SHP77 treated with DMSO at 0.1 percent for 48 hours (cell line): ENCODE data around the gene LRRC75A.
"Not testable (repeated sequence)": the region's sequence is repeated elsewhere in the genome, so short reads cannot be mapped to it uniquely, and the experiment has no call there.

Source experiments
- DNase-seq: peaks from one replicate; lab custom pipeline; 2025; lab: John Stamatoyannopoulos, UW

LRRC75A gene, protein sequence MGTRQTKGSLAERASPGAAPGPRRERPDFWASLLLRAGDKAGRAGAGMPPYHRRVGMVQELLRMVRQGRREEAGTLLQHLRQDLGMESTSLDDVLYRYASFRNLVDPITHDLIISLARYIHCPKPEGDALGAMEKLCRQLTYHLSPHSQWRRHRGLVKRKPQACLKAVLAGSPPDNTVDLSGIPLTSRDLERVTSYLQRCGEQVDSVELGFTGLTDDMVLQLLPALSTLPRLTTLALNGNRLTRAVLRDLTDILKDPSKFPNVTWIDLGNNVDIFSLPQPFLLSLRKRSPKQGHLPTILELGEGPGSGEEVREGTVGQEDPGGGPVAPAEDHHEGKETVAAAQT

GRCh38 chr17:16491703-16492612 lies at the start of gene LRRC75A:
Gene LRRC75A, minus strand, starts transcription at chr17:16492193. Its CDS starts 203 bp downstream, at chr17:16491990.
- peak; percentile 30 for DNase-seq

GRCh38 chr17:16537130-16537458 lies 45.1 kb upstream of the LRRC75A start:
- no peak for DNase-seq

DNA sequence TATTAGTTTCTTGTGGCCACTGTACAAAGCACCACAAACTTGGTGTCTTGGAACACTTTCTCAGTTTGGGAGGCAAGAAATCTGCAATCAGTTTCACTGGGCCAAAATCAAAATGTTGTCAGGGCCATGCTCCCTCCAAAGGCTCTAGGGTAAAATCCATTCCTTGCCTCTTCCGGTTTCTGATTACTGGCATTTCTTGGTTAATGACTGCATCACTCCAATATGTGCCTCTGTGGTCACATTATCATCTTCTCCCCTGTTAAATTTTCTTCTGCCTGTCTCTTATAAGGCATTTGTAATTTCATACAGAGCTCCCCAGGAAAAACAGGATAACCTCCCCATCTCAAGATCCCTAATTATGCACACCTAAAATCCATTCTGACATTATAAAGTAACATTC lies 42.2 kb upstream of the LRRC75A start:
- no peak for DNase-seq

DNA sequence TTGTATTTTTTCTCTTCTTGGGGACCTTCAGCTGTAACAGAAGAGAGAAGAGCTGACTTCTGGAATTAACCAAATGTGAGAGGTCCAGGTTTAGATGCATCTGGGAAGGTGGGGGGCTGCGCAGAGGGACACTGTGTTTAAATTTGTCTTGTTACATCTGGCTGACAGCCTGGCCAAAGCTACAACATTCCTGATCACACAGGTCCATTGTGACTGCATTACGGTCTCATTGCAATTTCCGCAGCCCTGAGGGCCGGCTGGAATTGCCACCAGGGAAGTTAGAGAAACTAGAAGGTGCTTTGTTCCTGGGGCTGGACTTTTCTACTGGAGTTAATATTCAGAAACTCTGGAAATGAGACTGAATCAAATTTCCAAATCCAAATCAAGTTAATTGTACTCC lies 37.9 kb upstream of the LRRC75A start:
- DNase-seq = no peak

- DNase-seq = no peak
Measured at GRCh38 chr17:16527298-16527697, 35.3 kb upstream of the LRRC75A start.

DNA sequence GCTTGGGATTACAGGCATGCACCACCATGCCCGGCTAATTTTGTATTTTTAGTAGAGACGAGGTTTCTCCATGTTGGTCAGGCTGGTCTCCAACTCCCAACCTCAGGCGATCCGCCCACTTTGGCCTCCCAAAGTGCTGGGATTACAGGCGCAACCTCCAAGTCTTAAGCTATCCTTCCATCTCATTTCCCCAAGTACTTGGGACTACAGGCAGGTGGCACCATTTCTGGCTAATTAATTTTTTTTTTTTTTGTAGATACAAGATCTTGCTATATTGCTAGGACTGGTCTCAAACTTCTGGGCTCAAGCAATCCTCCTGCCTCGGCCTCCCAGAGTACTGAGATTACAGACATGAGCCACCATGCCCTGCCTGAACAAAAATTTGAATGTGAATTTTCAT lies 33.6 kb upstream of the LRRC75A start:
- DNase-seq = not testable (repeated sequence)

- DNase-seq = peak; percentile 98
Measured at GRCh38 chr17:16521070-16521727, 29.2 kb upstream of the LRRC75A start.

- no peak for DNase-seq
Measured at GRCh38 chr17:16519021-16519420, 27.0 kb upstream of the LRRC75A start.

DNA sequence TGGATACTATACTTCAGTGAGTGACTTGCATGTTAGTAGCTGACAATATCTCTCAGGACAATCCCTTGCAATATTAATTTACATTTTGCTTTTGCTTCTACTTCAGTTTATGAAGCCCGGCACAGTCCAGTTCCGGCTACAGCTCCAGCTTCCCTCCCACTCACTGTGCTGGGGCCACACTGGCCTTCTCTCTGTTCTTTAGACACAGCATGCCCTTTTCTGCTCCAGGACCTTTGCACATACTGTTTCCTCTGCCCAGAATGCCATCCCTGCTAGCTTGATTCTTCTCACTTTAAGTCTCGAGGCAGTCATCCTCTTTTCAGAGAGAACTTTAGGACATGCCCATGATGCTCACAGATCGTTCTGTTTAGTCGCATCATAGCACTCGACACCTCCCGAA lies 25.5 kb upstream of the LRRC75A start:
- no peak for DNase-seq

DNA sequence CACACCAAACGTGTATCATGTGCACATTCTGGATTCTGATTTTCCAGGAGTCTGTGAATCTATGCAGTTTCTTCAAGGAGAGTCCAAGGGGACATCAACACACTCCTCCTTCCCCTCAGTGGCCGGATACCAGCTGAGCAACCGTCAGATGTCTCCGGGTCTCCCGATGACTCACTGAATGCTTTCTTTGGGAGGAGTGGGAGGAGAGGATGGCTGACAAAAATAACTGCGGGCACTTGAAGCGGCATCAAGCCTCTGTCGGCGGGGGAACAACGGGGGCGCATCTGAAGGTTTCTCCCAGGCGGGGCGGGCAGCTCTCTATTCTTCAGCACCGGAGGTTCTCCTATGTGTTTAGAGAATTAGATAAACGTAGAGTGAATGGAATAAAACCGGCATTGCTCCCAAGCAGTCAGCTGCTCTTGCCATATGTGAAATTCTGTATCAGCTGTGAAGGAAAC lies 24.6 kb upstream of the LRRC75A start:
- peak; percentile 87 for DNase-seq

DNA sequence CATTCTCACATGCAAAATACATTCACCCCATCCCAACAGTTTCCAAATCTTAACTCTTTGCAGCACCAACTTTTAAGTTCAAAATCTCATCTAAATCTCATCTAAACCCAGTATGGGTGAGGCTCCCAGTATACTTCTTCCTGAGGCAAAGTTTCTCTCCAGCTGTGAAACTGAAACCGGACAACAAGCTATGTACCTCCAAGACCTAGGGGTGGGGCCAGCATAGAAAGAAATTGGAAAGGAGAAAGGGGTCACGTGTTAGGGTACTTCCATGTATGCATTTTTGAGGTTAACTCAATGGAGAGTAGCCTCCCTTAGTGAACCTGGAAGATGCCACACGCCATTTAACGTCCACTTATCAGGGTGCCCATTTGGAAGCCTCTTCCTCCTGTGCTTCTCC lies 23.9 kb upstream of the LRRC75A start:
- no peak for DNase-seq

GRCh38 chr17:16513873-16514272 lies 21.9 kb upstream of the LRRC75A start:
- DNase-seq = no peak

DNA sequence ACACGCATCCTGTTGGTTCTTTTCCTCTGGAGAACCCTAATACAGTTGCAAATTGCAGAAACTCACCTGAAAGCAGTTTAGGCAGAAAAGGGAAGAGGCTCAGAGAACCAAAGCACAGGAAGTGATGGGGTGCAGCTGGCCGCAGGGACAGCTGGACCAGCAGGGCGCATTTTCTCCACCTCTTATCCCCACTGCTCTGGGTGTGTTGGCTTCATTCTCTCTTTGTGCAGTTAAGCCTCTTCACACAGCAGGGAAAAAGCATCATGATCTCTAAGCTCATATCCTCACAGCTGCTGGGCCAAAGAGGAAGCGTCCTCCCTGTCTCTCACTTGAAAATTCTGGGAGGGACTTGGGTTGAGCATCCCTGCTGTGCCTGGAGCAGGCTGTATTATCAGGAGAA lies 20.0 kb upstream of the LRRC75A start:
- peak; percentile 68 for DNase-seq

- no peak for DNase-seq
Measured at GRCh38 chr17:16511593-16511992, 19.6 kb upstream of the LRRC75A start.

GRCh38 chr17:16507918-16508533 lies 16.0 kb upstream of the LRRC75A start:
- no peak for DNase-seq

- DNase-seq = no peak
Measured at GRCh38 chr17:16506188-16506587, 14.2 kb upstream of the LRRC75A start.

- no peak for DNase-seq
Measured at GRCh38 chr17:16504984-16505383, 13.0 kb upstream of the LRRC75A start.

- no peak for DNase-seq
Measured at GRCh38 chr17:16496820-16497489, 5.0 kb upstream of the LRRC75A start.

DNA sequence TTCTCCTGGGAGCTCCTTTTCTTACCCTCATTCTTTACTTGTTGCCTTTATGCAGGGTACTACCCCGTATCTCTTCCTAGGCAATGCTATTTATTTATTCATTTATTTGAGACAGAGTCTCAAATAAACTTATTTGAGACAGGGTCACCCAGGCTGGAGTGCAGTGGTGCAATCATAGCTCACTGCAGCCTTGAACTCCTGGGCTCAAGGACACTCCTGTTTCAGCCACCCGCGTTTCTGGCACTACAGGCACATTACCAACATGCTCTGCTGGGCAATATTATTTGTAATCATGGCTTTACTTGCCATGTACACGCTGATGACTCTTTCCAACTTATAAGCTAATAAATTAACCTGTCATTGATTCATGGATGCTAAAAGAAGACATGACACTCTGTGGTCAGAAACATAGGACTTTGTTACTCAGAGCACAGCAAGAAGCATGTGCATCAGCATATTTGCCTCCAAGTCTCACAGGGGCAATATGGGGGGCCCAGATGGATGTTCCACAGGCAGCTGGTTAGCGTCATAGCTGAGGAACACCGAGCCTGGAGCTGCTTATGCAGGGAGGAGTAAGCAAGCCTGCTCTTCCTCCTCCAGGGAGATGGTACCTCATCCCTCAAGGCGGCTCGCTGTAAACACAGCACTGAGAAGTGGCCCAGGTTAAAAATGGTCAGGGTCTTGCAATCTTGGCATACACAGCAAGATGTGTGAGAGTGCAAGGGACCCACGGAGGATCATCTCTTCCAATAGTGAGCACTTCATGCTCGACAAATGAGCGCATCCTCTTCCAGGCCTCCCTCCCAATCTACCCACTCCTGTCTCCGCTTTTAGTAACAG lies 4.2 kb upstream of the LRRC75A start:
- DNase-seq = no peak

GRCh38 chr17:16495561-16495960 lies 3.6 kb upstream of the LRRC75A start:
- no peak for DNase-seq

DNA sequence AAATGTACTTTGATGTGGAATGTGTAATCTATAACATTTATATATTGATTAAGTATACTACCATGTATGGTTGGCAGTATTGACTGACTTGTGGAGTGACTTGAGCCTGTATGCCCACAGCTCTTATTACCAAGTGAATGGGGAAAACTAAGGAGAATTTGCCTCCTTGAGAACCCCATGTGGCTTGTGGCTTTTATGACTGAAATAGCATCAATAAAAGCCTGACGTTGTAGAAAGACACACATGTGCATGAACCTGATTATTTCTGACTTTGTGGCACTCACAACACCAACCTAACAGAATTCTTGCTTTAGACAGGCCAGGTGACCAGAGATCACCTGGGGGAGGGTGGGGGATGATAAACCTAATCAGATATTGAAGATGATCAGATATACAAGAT lies 2.1 kb upstream of the LRRC75A start:
- DNase-seq = no peak
